Measurements from ENCODE around the gene PPP2R3B.

Gene PPP2R3B

GRCh38 chrX:323721-324628, 62.7 kb downstream of the PPP2R3B start:
- peak; percentile 2 for TF ChIP-seq CTCF (conservative IDR thresholded peaks at IDR 0.05; ENCODE audit: low read depth, low read length)
- DNase-seq (ENCODE audit: low read depth) = peak; percentile 89
- H3K4me3 ChIP-seq (ENCODE audit: low read depth, low read length) = no peak overlapping the region

- TF ChIP-seq CTCF (conservative IDR thresholded peaks at IDR 0.05; ENCODE audit: low read depth, low read length) = no peak
- DNase-seq (ENCODE audit: low read depth) = peak; percentile 38
- peak overlapping the region; percentile 93 for H3K4me3 ChIP-seq (ENCODE audit: low read depth, low read length)
Observed at GRCh38 chrX:320126-320783, 66.5 kb downstream of the PPP2R3B start.

GRCh38 chrX:319579-320125, 67.1 kb downstream of the PPP2R3B start:
- no peak for TF ChIP-seq CTCF (conservative IDR thresholded peaks at IDR 0.05; ENCODE audit: low read depth, low read length)
- no peak for DNase-seq (ENCODE audit: low read depth)
- peak overlapping the region; percentile 93 for H3K4me3 ChIP-seq (ENCODE audit: low read depth, low read length)

- peak; percentile 100 for DNase-seq (ENCODE audit: low read depth)
- H3K4me3 ChIP-seq (ENCODE audit: low read depth, low read length) = peak within 1 kb of the TSS; percentile 93
Observed at GRCh38 chrX:318739-319578, 67.7 kb downstream of the PPP2R3B start, which contains the start of gene GTPBP6. Gene GTPBP6, minus strand, starts transcription at chrX:318796. Its CDS starts 9 bp downstream, at chrX:318787.

GRCh38 chrX:318068-318738, 68.5 kb downstream of the PPP2R3B start:
- peak; percentile 100 for DNase-seq (ENCODE audit: low read depth)
- no peak for TF ChIP-seq CTCF (conservative IDR thresholded peaks at IDR 0.05; ENCODE audit: low read depth, low read length)
- peak overlapping the region; percentile 88 for H3K4me3 ChIP-seq (ENCODE audit: low read depth, low read length)

More at GRCh38 chrX:318739-319578, 67.7 kb downstream of the PPP2R3B start, which contains the start of gene GTPBP6:
- TF ChIP-seq CTCF (conservative IDR thresholded peaks at IDR 0.05; ENCODE audit: low read depth, low read length) = peak; percentile 23

Data from choroid plexus epithelial cell (primary cell).